HCT116 (cell line): Measurements from ENCODE around the gene PRKN. TPM values are rescaled to one million over a fixed set of nuclear protein-coding genes. Genes with fewer than 3 reads are reported as not detected.

ENCODE experiments used
- ATAC-seq: fragments of 200-7000 bp; cut with Tn5 transposase; 2 replicates; pipeline ENCODE4 v1.9.1; 2020; ENCODE audit warnings: mild to moderate bottlenecking, moderate library complexity
- BruUV-seq: library from RNA; stranded (reverse); fragments of 400-500 nt; replicated peaks from 2 replicates; lab custom pipeline; 2021; lab: Mats Ljungman, UMichigan
- CTCF ChIA-PET: fragments of 300-600 bp; sonication (Branson Sonifier 250); formaldehyde crosslinking; loops from one replicate; lab custom pipeline; 2021; ENCODE audit warnings: antibody characterized with exemption; lab: Charles Lee
- POLR2A ChIA-PET: fragments of 300-600, 350-600 bp; sonication (Branson Sonifier 250); formaldehyde crosslinking; loops from one replicate; lab custom pipeline; 2021; ENCODE audit warnings: antibody characterized with exemption; lab: Charles Lee
- RAD21 ChIA-PET, 2 experiments: fragments of 300-600 bp; sonication (Branson Sonifier 250); formaldehyde crosslinking; loops; one replicate each; lab custom pipeline; 2023; ENCODE audit warnings: low total read pairs in 2 of 2; ENCODE audit not compliant: uncharacterized antibody in 2 of 2, unreplicated experiment in 2 of 2, low non-redundant PET in 1 of 2; lab: Charles Lee
- DNase-seq: peaks from one replicate; pipeline ENCODE4 v3.0.0-alpha.2; 2010; ENCODE audit warnings: low read depth, low spot score
- H2AFZ ChIP-seq: fragments of 200-600 bp; shearing (Covaris generic), sonication (generic); 2 replicates; pipeline ENCODE4 v1.6.1; 2017; ENCODE audit warnings: low read depth, mixed run types, mixed read lengths, antibody characterized with exemption, low read length; ENCODE audit not compliant: poor library complexity, severe bottlenecking
- H3K27ac ChIP-seq: 2 replicates; pipeline ENCODE4 v1.5.1; 2012; ENCODE audit warnings: low read depth, low read length
- H3K27me3 ChIP-seq: fragments of 200-600 bp; sonication (generic); 2 replicates; pipeline ENCODE4 v1.6.1; 2016; ENCODE audit warnings: mixed run types, low read length, mixed read lengths; ENCODE audit not compliant: insufficient read depth
- H3K36me3 ChIP-seq, 2 experiments: fragments of 200-500 bp in 1 of 2; fragments of 200-600 bp in 1 of 2; sonication (Bioruptor generic) in 1 of 2; sonication (generic) in 1 of 2; 2 replicates each; pipeline versions ENCODE4 v1.5.1 to v1.6.1; 2014 to 2016; ENCODE audit warnings: low read length in 2 of 2, inconsistent platforms in 1 of 2, mixed read lengths in 1 of 2, mixed run types in 1 of 2; ENCODE audit not compliant: insufficient read depth in 2 of 2, control insufficient read depth in 1 of 2
- H3K4me1 ChIP-seq, 2 experiments: fragments of 200-600 bp in 1 of 2; sonication (generic) in 1 of 2; 2 replicates each; pipeline versions ENCODE4 v1.5.1 to v1.6.1; 2012 to 2017; ENCODE audit warnings: low read length in 2 of 2, inconsistent platforms in 1 of 2, mild to moderate bottlenecking in 1 of 2, mixed read lengths in 1 of 2, mixed run types in 1 of 2, moderate library complexity in 1 of 2; ENCODE audit not compliant: insufficient read depth in 2 of 2, control insufficient read depth in 1 of 2
- H3K4me2 ChIP-seq: fragments of 200-600 bp; sonication (generic); 2 replicates; pipeline ENCODE4 v1.6.1; 2017; ENCODE audit warnings: mixed run types, low read length, mixed read lengths
- H3K4me3 ChIP-seq, 2 experiments: fragments of 200-600 bp in 1 of 2; sonication (generic) in 1 of 2; replicated peaks in 1 of 2; 2 replicates each; pipeline ENCODE4 v1.5.1; 2011 to 2016; ENCODE audit warnings: low read length in 2 of 2, control low read depth in 1 of 2, low read depth in 1 of 2, mild to moderate bottlenecking in 1 of 2, mixed read lengths in 1 of 2, mixed run types in 1 of 2
- H3K79me2 ChIP-seq: fragments of 200-600 bp; sonication (generic); 2 replicates; pipeline ENCODE4 v1.6.1; 2017; ENCODE audit warnings: mild to moderate bottlenecking, mixed run types, low read length, moderate library complexity, mixed read lengths; ENCODE audit not compliant: insufficient read depth
- H3K9ac ChIP-seq: fragments of 200-600 bp; sonication (generic); 2 replicates; pipeline ENCODE4 v1.6.1; 2016; ENCODE audit warnings: low read length, mixed read lengths
- H3K9me2 ChIP-seq: fragments of 200-600 bp; sonication (generic), shearing (Covaris generic); 2 replicates; pipeline ENCODE4 v1.6.1; 2017; ENCODE audit warnings: mixed run types, mild to moderate bottlenecking, moderate library complexity; ENCODE audit not compliant: insufficient read depth
- H3K9me3 ChIP-seq, 2 experiments: fragments of 200-500 bp in 1 of 2; fragments of 200-600 bp in 1 of 2; sonication (Bioruptor generic) in 1 of 2; sonication (generic) in 1 of 2; 2 replicates each; pipeline ENCODE4 v1.6.1; 2014 to 2017; ENCODE audit warnings: low read length in 2 of 2, mixed read lengths in 2 of 2, inconsistent platforms in 1 of 2, low read depth in 1 of 2, mild to moderate bottlenecking in 1 of 2, mixed run types in 1 of 2, moderate library complexity in 1 of 2; ENCODE audit not compliant: control insufficient read depth in 1 of 2, insufficient read depth in 1 of 2
- H4K20me1 ChIP-seq: fragments of 200-600 bp; sonication (generic), shearing (Covaris generic); 2 replicates; pipeline ENCODE4 v1.6.1; 2017; ENCODE audit warnings: mixed run types, mild to moderate bottlenecking, moderate library complexity; ENCODE audit not compliant: insufficient read depth
- ATF3 ChIP-seq: IDR thresholded peaks from 2 replicates; pipeline ENCODE4 v1.6.1; 2012
- CBX3 ChIP-seq: IDR thresholded peaks from 2 replicates; pipeline ENCODE4 v1.6.1; 2012; ENCODE audit warnings: low read depth
- JUND ChIP-seq: IDR thresholded peaks from 2 replicates; pipeline ENCODE4 v1.6.1; 2012
- MAX ChIP-seq: IDR thresholded peaks from 2 replicates; pipeline ENCODE4 v1.6.1; 2012
- POLR2A ChIP-seq: IDR thresholded peaks from 2 replicates; pipeline ENCODE4 v1.7.0; 2011; ENCODE audit warnings: borderline replicate concordance; ENCODE audit not compliant: insufficient read depth, insufficient read length; ENCODE audit errors: extremely low read depth
- ZBTB33 ChIP-seq: IDR thresholded peaks from 2 replicates; pipeline ENCODE4 v1.6.1; 2011; ENCODE audit warnings: mild to moderate bottlenecking, low read length, moderate library complexity; ENCODE audit not compliant: insufficient replicate concordance; ENCODE audit errors: extremely low read depth
- intact Hi-C: fragments of 100-400 bp; cut with micrococcal nuclease; formaldehyde crosslinking; loops from 2 replicates; pipeline ENCODE4 v1.10.0; 2022
- total RNA-seq: library from RNA; stranded (reverse); gene quantifications from one replicate; pipeline ENCODE4 v1.2.1, GENCODE V29; 2021; ENCODE audit not compliant: unreplicated experiment
- TF ChIP-seq, protein P1 (sequence below), 3 experiments: fragments of 200-600 bp in 1 of 3; sonication (generic) in 1 of 3; IDR thresholded peaks in 2 of 3; conservative IDR thresholded peaks in 1 of 3; 2 replicates each; pipeline ENCODE4 v1.5.1; 2012 to 2017; ENCODE audit warnings: low read depth in 2 of 3, low read length in 2 of 3, antibody characterized with exemption in 1 of 3, borderline replicate concordance in 1 of 3, control low read depth in 1 of 3, mild to moderate bottlenecking in 1 of 3, mixed read lengths in 1 of 3, mixed run types in 1 of 3, moderate library complexity in 1 of 3; ENCODE audit not compliant: insufficient read depth in 1 of 3

The PRKN gene
- total RNA-seq, 1 experiment from 2014 or later = 2.6 TPM

GRCh38 chr6:162151021-162151665, 576.4 kb downstream of the PRKN start:
- Histone ChIP-seq H3K4me3 (no peak overlapping the region), H3K4me1 (no peaks in the 10 kb centered on the region), H3K79me2 (no peaks in the 10 kb centered on the region), H3K27ac (no peak overlapping the region), H3K9me3 (no peaks in the 10 kb centered on the region), H3K27me3 (no peaks in the 10 kb centered on the region), H3K9me2 (no peaks in the 10 kb centered on the region), H3K4me2 (no peak overlapping the region), H3K36me3 (no peaks in the 10 kb centered on the region), H3K9ac (no peak overlapping the region), H2AFZ (no peak overlapping the region), H4K20me1 (no peaks in the 10 kb centered on the region)
- BruUV-seq = no TSS peak
- CTCF ChIA-PET = no interaction called here
- ATAC-seq (no peak), DNase-seq (no peak)
- intact Hi-C loops = no loop called here
- RAD21 ChIA-PET = no interaction called here
- TF ChIP-seq MAX (no peak), ZBTB33 (no peak), CBX3 (no peak), POLR2A (no peak), ATF3 (no peak), JUND (no peak)
- TF ChIP-seq, protein P1, sequence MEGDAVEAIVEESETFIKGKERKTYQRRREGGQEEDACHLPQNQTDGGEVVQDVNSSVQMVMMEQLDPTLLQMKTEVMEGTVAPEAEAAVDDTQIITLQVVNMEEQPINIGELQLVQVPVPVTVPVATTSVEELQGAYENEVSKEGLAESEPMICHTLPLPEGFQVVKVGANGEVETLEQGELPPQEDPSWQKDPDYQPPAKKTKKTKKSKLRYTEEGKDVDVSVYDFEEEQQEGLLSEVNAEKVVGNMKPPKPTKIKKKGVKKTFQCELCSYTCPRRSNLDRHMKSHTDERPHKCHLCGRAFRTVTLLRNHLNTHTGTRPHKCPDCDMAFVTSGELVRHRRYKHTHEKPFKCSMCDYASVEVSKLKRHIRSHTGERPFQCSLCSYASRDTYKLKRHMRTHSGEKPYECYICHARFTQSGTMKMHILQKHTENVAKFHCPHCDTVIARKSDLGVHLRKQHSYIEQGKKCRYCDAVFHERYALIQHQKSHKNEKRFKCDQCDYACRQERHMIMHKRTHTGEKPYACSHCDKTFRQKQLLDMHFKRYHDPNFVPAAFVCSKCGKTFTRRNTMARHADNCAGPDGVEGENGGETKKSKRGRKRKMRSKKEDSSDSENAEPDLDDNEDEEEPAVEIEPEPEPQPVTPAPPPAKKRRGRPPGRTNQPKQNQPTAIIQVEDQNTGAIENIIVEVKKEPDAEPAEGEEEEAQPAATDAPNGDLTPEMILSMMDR (IDR thresholded peaks at IDR 0.05 in 2 of 3, conservative IDR thresholded peaks at IDR 0.05 in 1 of 3; ENCODE audit: borderline replicate concordance in 1 of 3, insufficient read depth in 1 of 3, low read depth in 2 of 3, low read length in 2 of 3) = no peak
- POLR2A ChIA-PET = no interaction called here
